Esophagus mucosa (tissue), 1 donor: ENCODE results near the gene PTPN4. TPM values are rescaled to one million over a fixed set of nuclear protein-coding genes. Genes with fewer than 3 reads are reported as not detected.
"Not testable (repeated sequence)": the region's sequence is repeated elsewhere in the genome, so short reads cannot be mapped to it uniquely, and the experiment has no call there.

Experiments
- ATAC-seq: fragments of 200-7000 bp; cut with Tn5 transposase; one replicate; pipeline ENCODE4 v1.9.1; 2020
- total RNA-seq: library from RNA; stranded (reverse); gene quantifications from one replicate; pipeline ENCODE4 v1.2.4, GENCODE V29; 2023
- donor health status: DM: yes; HTN: yes; CAD: no.

PTPN4 gene
- total RNA-seq, 1 donor from 2014 or later: 20.4 TPM

GRCh38 chr2:120022505-120022904, 262.8 kb downstream of the PTPN4 start:
- ATAC-seq: not testable (repeated sequence)

DNA sequence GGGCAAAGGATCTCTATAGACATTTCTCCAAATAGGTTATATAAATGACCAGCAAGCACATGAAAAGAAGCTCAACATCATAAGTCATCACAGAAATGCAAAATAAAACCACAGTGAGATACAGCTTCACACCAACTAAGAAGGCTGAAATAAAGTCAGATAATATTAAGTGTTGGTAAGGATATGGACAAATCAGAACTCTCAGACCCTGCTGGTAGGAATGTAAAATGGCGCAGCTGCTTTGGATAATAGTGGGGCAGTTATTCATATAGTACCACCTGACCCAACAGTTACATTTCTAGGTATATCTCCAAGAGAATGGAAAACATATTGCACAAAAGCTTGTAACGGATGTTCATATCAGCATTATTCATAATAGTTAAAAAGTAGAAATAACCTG, 267.2 kb downstream of the PTPN4 start:
- no peak for ATAC-seq

- no peak for ATAC-seq
These were observed 269.1 kb downstream of the PTPN4 start for GRCh38 chr2:120028795-120029194.

GRCh38 chr2:120029672-120030640, 270.2 kb downstream of the PTPN4 start:
- no peak for ATAC-seq

DNA sequence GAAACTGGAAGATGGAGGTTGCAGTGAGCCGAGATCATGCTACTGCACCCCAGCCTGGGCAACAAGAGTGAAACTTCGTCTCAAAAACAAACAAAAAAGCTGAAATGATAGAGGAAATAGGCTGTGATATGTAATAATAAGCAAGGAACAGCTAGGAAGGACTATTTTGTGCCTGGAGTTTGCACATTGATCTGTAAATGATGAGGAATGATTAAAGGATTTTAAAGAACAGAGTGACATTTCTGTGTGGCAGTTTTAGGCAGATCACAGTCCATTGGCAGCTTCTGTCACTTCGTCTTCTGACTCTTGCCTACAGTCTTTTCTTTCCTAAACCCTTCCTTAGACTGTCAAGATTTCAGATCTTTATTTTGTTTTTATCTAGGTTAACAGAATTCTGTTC, 272.6 kb downstream of the PTPN4 start:
- no peak for ATAC-seq

Other genes with a start within 250 kb of the PTPN4 start
- not detected for gene SCTR, start 235.4 kb upstream of the PTPN4 start, total RNA-seq
- gene CFAP221, start 215.5 kb upstream of the PTPN4 start, total RNA-seq: not detected
- 5.3 TPM for gene TMEM177, start 80.7 kb upstream of the PTPN4 start, total RNA-seq